HG03280 (cell line): Measurements from ENCODE around the gene SLC30A4.
"Not testable (repeated sequence)": the region's sequence is repeated elsewhere in the genome, so short reads cannot be mapped to it uniquely, and the experiment has no call there.

ENCODE experiments used
- ATAC-seq: cut with Tn5 transposase; IDR thresholded peaks from one replicate; pipeline ENCODE4 v1.9.1; 2021; ENCODE audit warnings: mild to moderate bottlenecking, moderate library complexity; ENCODE audit not compliant: unreplicated experiment

The SLC30A4 gene

GRCh38 chr15:45510758-45511280 is 11.7 kb downstream of the SLC30A4 start:
- ATAC-seq: no peak

- not testable (repeated sequence) for ATAC-seq
These were observed 15.4 kb downstream of the SLC30A4 start for GRCh38 chr15:45507143-45507542.

GRCh38 chr15:45499426-45499825 is 23.1 kb downstream of the SLC30A4 start:
- no peak for ATAC-seq

- ATAC-seq: no peak
These were observed 23.9 kb downstream of the SLC30A4 start for GRCh38 chr15:45498701-45499100.

GRCh38 chr15:45497261-45497660 is 25.3 kb downstream of the SLC30A4 start:
- no peak for ATAC-seq

- ATAC-seq: no peak
These were observed 25.9 kb downstream of the SLC30A4 start for GRCh38 chr15:45496658-45497057.

- ATAC-seq: no peak
These were observed 27.0 kb downstream of the SLC30A4 start for GRCh38 chr15:45495588-45495987.

GRCh38 chr15:45489690-45490238 is 32.8 kb downstream of the SLC30A4 start:
- no peak for ATAC-seq

- ATAC-seq: no peak
These were observed 36.2 kb downstream of the SLC30A4 start for GRCh38 chr15:45486317-45486716.

GRCh38 chr15:45481135-45481534 is 41.4 kb downstream of the SLC30A4 start:
- ATAC-seq: no peak

GRCh38 chr15:45476410-45476809 is 46.1 kb downstream of the SLC30A4 start:
- no peak for ATAC-seq

GRCh38 chr15:45474799-45475198 is 47.8 kb downstream of the SLC30A4 start:
- ATAC-seq: no peak

GRCh38 chr15:45473068-45473467 is 49.5 kb downstream of the SLC30A4 start:
- ATAC-seq: no peak

- ATAC-seq: no peak
These were observed 51.4 kb downstream of the SLC30A4 start for GRCh38 chr15:45471151-45471550.

GRCh38 chr15:45469441-45469840 is 53.1 kb downstream of the SLC30A4 start:
- ATAC-seq: no peak

GRCh38 chr15:45469027-45469426 is 53.5 kb downstream of the SLC30A4 start:
- ATAC-seq: no peak

GRCh38 chr15:45468294-45468693 is 54.3 kb downstream of the SLC30A4 start:
- ATAC-seq: no peak

GRCh38 chr15:45458746-45459403 is 63.7 kb downstream of the SLC30A4 start:
- no peak for ATAC-seq

GRCh38 chr15:45457641-45458539 is 64.7 kb downstream of the SLC30A4 start:
- peak; percentile 67 for ATAC-seq

GRCh38 chr15:45457220-45457619 is 65.3 kb downstream of the SLC30A4 start:
- peak; percentile 5 for ATAC-seq

- ATAC-seq: no peak
These were observed 66.1 kb downstream of the SLC30A4 start for GRCh38 chr15:45456212-45457106.
